H9 (cell line): ENCODE data around the gene CNBD2. TPM values are rescaled to one million over a fixed set of nuclear protein-coding genes. Genes with fewer than 3 reads are reported as not detected.

ENCODE experiments used
- DNase-seq: peaks from one replicate; pipeline ENCODE4 v3.0.0-alpha.2; 2017
- H2AFZ ChIP-seq: one replicate; pipeline ENCODE4 v1.6.1; 2013; ENCODE audit warnings: mild to moderate bottlenecking, low read length, control low read depth, moderate library complexity
- H2AK5ac ChIP-seq: 2 replicates; pipeline ENCODE4 v1.6.1; 2013; ENCODE audit warnings: low read length, control low read depth, mixed read lengths; ENCODE audit not compliant: insufficient read length
- H2BK120ac ChIP-seq: one replicate; pipeline ENCODE4 v1.6.1; 2013; ENCODE audit warnings: low read depth, mild to moderate bottlenecking, low read length, control low read depth, inconsistent platforms; ENCODE audit not compliant: poor library complexity, severe bottlenecking
- H2BK12ac ChIP-seq: 2 replicates; pipeline ENCODE4 v1.6.1; 2013; ENCODE audit warnings: low read length, control low read depth, mixed read lengths, low read depth; ENCODE audit not compliant: insufficient read length
- H2BK15ac ChIP-seq: 2 replicates; pipeline ENCODE4 v1.6.1; 2013; ENCODE audit warnings: low read depth, low read length, control low read depth
- H2BK20ac ChIP-seq: one replicate; pipeline ENCODE4 v1.6.1; 2013; ENCODE audit warnings: low read depth, mild to moderate bottlenecking, low read length, control low read depth, inconsistent platforms; ENCODE audit not compliant: poor library complexity, severe bottlenecking
- H2BK5ac ChIP-seq: 2 replicates; pipeline ENCODE4 v1.6.1; 2013; ENCODE audit warnings: low read length, control low read depth, mixed read lengths; ENCODE audit not compliant: insufficient read length
- H3K14ac ChIP-seq: 2 replicates; pipeline ENCODE4 v1.6.1; 2013; ENCODE audit warnings: low read length, control low read depth; ENCODE audit not compliant: insufficient read depth
- H3K18ac ChIP-seq: 2 replicates; pipeline ENCODE4 v1.6.1; 2013; ENCODE audit warnings: low read depth, mild to moderate bottlenecking, mixed read lengths, low read length, control low read depth; ENCODE audit not compliant: insufficient read length
- H3K23ac ChIP-seq: 2 replicates; pipeline ENCODE4 v1.6.1; 2013; ENCODE audit warnings: low read length, control low read depth, mixed read lengths, low read depth; ENCODE audit not compliant: insufficient read length
- H3K23me2 ChIP-seq: 2 replicates; pipeline ENCODE4 v1.6.1; 2013; ENCODE audit warnings: low read depth, mild to moderate bottlenecking, mixed read lengths, low read length, control low read depth; ENCODE audit not compliant: insufficient read length, poor library complexity, severe bottlenecking
- H3K27ac ChIP-seq: 2 replicates; pipeline ENCODE4 v1.5.1; 2013; ENCODE audit warnings: low read length, control low read depth, mixed read lengths, low read depth; ENCODE audit not compliant: insufficient read length
- H3K27me3 ChIP-seq: 2 replicates; pipeline ENCODE4 v1.6.1; 2013; ENCODE audit warnings: low read length, control low read depth, inconsistent platforms; ENCODE audit not compliant: insufficient read depth
- H3K4ac ChIP-seq: 2 replicates; pipeline ENCODE4 v1.6.1; 2013; ENCODE audit warnings: low read depth, mild to moderate bottlenecking, control low read depth, inconsistent platforms, low read length, moderate library complexity
- H3K4me1 ChIP-seq: 2 replicates; pipeline ENCODE4 v1.6.1; 2013; ENCODE audit warnings: low read length, control low read depth, inconsistent platforms; ENCODE audit not compliant: insufficient read depth
- H3K4me2 ChIP-seq: 2 replicates; pipeline ENCODE4 v1.6.1; 2013; ENCODE audit warnings: low read length, control low read depth, mixed read lengths; ENCODE audit not compliant: insufficient read length, insufficient read depth
- H3K56ac ChIP-seq: 2 replicates; pipeline ENCODE4 v1.6.1; 2013; ENCODE audit warnings: low read depth, mild to moderate bottlenecking, mixed read lengths, low read length, control low read depth; ENCODE audit not compliant: insufficient read length
- H3K79me1 ChIP-seq: 2 replicates; pipeline ENCODE4 v1.6.1; 2013; ENCODE audit warnings: low read depth, mild to moderate bottlenecking, moderate library complexity, low read length, control low read depth, inconsistent platforms; ENCODE audit not compliant: insufficient read depth, poor library complexity, severe bottlenecking
- H3K79me2 ChIP-seq: 2 replicates; pipeline ENCODE4 v1.6.1; 2013; ENCODE audit warnings: low read length, control low read depth, inconsistent platforms; ENCODE audit not compliant: insufficient read depth
- H3K9ac ChIP-seq: 2 replicates; pipeline ENCODE4 v1.6.1; 2013; ENCODE audit warnings: low read length, control low read depth, mixed read lengths; ENCODE audit not compliant: insufficient read length; ENCODE audit errors: extremely low read depth
- H3K9me3 ChIP-seq: one replicate; pipeline ENCODE4 v1.6.1; 2013; ENCODE audit warnings: low read depth, low read length, inconsistent platforms; ENCODE audit not compliant: control insufficient read depth
- H3T11ph ChIP-seq: one replicate; pipeline ENCODE4 v1.6.1; 2013; ENCODE audit warnings: mild to moderate bottlenecking, low read length, control low read depth, inconsistent platforms
- H4K20me1 ChIP-seq: one replicate; pipeline ENCODE4 v1.6.1; 2013; ENCODE audit not compliant: control insufficient read depth, insufficient read length, insufficient read depth
- H4K5ac ChIP-seq: 2 replicates; pipeline ENCODE4 v1.6.1; 2013; ENCODE audit warnings: low read depth, mild to moderate bottlenecking, mixed read lengths, low read length, control low read depth; ENCODE audit not compliant: insufficient read length
- H4K8ac ChIP-seq: replicated peaks from 2 replicates; pipeline ENCODE4 v1.6.1; 2013; ENCODE audit warnings: low read length, control low read depth, mixed read lengths, low read depth; ENCODE audit not compliant: insufficient read length
- H4K91ac ChIP-seq: 2 replicates; pipeline ENCODE4 v1.6.1; 2013; ENCODE audit warnings: low read depth, mild to moderate bottlenecking, moderate library complexity, mixed read lengths, low read length, control low read depth; ENCODE audit not compliant: insufficient read length
- H3K27ac Mint-ChIP-seq, 3 experiments: 2 replicates in 2 of 3; 3 replicates in 1 of 3; pipeline ENCODE4 v1.8.0; 2020 to 2021; ENCODE audit warnings: mixed read lengths in 3 of 3, mild to moderate bottlenecking in 1 of 3, moderate library complexity in 1 of 3
- H3K27me3 Mint-ChIP-seq: 2 replicates; pipeline ENCODE4 v1.8.0; 2021; ENCODE audit warnings: low read depth, mild to moderate bottlenecking, moderate library complexity, mixed read lengths
- H3K36me3 Mint-ChIP-seq, 3 experiments: 2 replicates in 2 of 3; 3 replicates in 1 of 3; pipeline ENCODE4 v1.8.0; 2020 to 2021; ENCODE audit warnings: low read depth in 3 of 3, mixed read lengths in 3 of 3; ENCODE audit not compliant: insufficient read depth in 1 of 3
- H3K4me1 Mint-ChIP-seq, 2 experiments: 2 replicates each; pipeline ENCODE4 v1.8.0; 2020; ENCODE audit warnings: mixed read lengths in 2 of 2
- H3K4me3 Mint-ChIP-seq, 2 experiments: 2 replicates in 1 of 2; 3 replicates in 1 of 2; pipeline ENCODE4 v1.8.0; 2020 to 2021; ENCODE audit warnings: mild to moderate bottlenecking in 2 of 2, mixed read lengths in 2 of 2, moderate library complexity in 1 of 2
- H3K9me3 Mint-ChIP-seq, 2 experiments: 2 replicates in 1 of 2; 3 replicates in 1 of 2; pipeline ENCODE4 v1.8.0; 2020; ENCODE audit warnings: mild to moderate bottlenecking in 2 of 2, mixed read lengths in 2 of 2, moderate library complexity in 1 of 2
- WGBS: extraction: QIAGEN DNeasy Blood & Tissue Kit; methylation state at CpG from one replicate; pipeline ENCODE4 v1.1.7; 2013; ENCODE audit warnings: missing lambda C conversion rate, low lambda C conversion rate, mixed read lengths; ENCODE audit not compliant: insufficient read length; ENCODE audit errors: extremely low coverage; 5-methylcytosine and 5-hydroxymethylcytosine counted together
- total RNA-seq: library from RNA; stranded (reverse); gene quantifications from 2 replicates; pipeline ENCODE4 v1.2.1, GENCODE V29; 2021
- TF ChIP-seq, protein P1 (sequence below): fragments of 200-600 bp; sonication (generic); conservative IDR thresholded peaks from 3 replicates; pipeline ENCODE4 v1.8.0; 2021; ENCODE audit warnings: antibody characterized with exemption, mild to moderate bottlenecking

CNBD2 gene
- total RNA-seq, 1 experiment from 2014 or later = 3.1 TPM

GRCh38 chr20:35953387-35954199 lies 14.8 kb upstream of the CNBD2 start:
- Histone ChIP-seq H2BK5ac (peak overlapping the region; percentile 15), H3K9me3 (no peaks in the 10 kb centered on the region), H3K18ac (peak overlapping the region; percentile 88), H3K4me2 (peak overlapping the region; percentile 90), H3K4ac (peak overlapping the region; percentile 65), H4K8ac (no peak overlapping the region), H3K23ac (no peak overlapping the region), H3K23me2 (peaks cover 12% of the 10 kb centered on the region), H4K20me1 (no peaks in the 10 kb centered on the region), H2BK20ac (no peak overlapping the region), H3K27ac (peak overlapping the region; percentile 83), H3K27me3 (0 out of 2 replicates have a peak, but pooled peaks cover 1% of the 10 kb centered on the region), H2BK12ac (no peak overlapping the region), H4K5ac (peak overlapping the region; percentile 33), H2AFZ (no peak overlapping the region), H3K79me1 (no peaks in the 10 kb centered on the region), H2BK15ac (no peak overlapping the region), H2AK5ac (no peak overlapping the region), H2BK120ac (no peak overlapping the region), H3K14ac (peak overlapping the region; percentile 94), H3K79me2 (0 out of 2 replicates have a peak, but pooled peaks cover 2% of the 10 kb centered on the region), H3K56ac (no peak overlapping the region), H3K4me1 (no peaks in the 10 kb centered on the region), H3T11ph (no peak overlapping the region), H3K9ac (peak overlapping the region; percentile 93), H4K91ac (peak overlapping the region; percentile 50)
- DNase-seq = peak; percentile 36
- peak overlapping the region; percentile 97 to 99 (median 99) for H3K27ac Mint-ChIP-seq
- H3K27me3 Mint-ChIP-seq = no peaks in the 10 kb centered on the region; the same call in 1 of the 2 replicates
- H3K4me3 Mint-ChIP-seq = peak overlapping the region; percentile 90 to 98
- no CpG with 5 or more reads among the region's 65 CpGs for WGBS
- no peaks in the 10 kb centered on the region for H3K9me3 Mint-ChIP-seq
- peaks cover 0 to 3% (median under 1%) of the 10 kb centered on the region in 3 experiments; a peak in 2 of 7 replicates for H3K36me3 Mint-ChIP-seq
- peaks cover 9% of the 10 kb centered on the region in 2 experiments for H3K4me1 Mint-ChIP-seq
- TF ChIP-seq, protein P1, sequence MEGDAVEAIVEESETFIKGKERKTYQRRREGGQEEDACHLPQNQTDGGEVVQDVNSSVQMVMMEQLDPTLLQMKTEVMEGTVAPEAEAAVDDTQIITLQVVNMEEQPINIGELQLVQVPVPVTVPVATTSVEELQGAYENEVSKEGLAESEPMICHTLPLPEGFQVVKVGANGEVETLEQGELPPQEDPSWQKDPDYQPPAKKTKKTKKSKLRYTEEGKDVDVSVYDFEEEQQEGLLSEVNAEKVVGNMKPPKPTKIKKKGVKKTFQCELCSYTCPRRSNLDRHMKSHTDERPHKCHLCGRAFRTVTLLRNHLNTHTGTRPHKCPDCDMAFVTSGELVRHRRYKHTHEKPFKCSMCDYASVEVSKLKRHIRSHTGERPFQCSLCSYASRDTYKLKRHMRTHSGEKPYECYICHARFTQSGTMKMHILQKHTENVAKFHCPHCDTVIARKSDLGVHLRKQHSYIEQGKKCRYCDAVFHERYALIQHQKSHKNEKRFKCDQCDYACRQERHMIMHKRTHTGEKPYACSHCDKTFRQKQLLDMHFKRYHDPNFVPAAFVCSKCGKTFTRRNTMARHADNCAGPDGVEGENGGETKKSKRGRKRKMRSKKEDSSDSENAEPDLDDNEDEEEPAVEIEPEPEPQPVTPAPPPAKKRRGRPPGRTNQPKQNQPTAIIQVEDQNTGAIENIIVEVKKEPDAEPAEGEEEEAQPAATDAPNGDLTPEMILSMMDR = no peak
